GM21825 (cell line): ENCODE results near the gene LAD1.

Source experiments
- ATAC-seq: cut with Tn5 transposase; IDR thresholded peaks from one replicate; pipeline ENCODE4 v1.9.1; 2021; ENCODE audit warnings: mild to moderate bottlenecking, moderate library complexity; ENCODE audit not compliant: unreplicated experiment

Gene LAD1

DNA sequence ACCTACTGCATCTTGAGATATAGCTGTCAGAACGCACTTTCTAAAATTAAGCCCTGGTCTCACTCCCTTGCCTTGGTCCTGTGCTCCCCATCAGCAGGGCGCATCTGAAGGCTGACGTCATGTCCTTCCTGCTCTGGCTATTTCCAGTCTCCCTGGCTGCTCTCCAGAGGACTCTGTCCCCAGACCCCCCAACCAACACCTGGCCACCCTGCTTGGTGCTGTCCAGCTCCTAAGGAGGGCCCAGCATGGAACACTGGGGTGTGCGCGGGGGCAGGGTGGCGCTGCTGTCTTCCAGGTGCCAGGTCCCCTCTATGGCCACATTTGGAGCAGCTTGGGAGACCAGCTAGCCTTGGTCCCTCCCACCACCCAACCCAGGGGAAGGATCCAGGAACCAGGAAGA, 29.9 kb downstream of the LAD1 start:
- no peak for ATAC-seq

DNA sequence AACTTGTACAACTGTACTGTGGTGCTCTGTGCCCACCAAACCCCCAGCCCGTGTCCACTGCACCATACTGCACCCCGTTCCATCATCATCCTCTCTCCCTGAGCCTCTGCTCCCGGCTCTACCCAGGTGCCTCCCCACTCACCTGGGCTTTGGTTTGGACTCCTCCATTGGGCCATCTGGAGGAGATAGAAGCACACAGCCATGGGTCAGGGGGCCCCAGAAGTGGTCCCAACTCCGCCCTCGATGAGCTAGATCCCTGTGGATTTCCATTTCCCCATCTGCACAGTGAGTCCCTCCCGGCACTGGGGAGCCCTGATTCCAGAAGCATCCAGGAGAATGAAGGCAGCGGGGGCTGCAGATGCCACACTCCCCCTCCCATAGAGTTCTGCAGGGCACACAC, 32.4 kb downstream of the LAD1 start:
- ATAC-seq: no peak

DNA sequence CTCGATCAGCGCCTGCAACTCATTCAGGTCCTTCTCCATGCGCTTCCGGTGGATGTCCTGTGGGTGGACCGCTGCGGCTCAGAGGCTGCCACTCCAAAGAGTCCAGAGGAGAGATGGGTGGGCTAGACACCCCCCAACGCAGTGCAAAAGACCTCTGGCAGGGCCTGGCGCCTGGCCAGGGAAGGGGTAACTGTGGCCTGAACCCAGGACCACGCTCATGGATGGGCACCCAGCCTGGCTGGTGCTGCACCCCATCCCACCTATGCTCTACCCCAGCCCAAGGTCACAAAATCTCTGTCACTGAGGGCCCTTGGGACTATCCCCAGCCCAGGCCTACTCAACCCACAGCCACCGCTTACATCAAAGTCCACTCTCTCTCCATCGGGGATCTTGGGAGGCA, 33.9 kb downstream of the LAD1 start:
- no peak for ATAC-seq

DNA sequence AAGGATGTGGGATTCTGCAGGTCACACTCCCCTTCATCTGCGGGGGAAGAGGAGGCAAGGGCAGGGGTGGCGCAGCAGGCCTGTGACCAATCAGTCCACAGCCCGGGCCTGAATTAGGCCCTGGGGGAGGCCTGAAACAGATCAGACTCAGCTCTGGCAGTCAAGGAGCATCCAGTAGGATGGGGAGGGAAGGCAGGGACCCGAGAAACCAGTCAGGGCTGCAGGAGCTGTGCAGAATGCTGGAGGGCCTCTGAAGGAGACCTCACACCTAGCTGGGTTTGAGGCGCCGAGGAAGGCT, 34.4 kb downstream of the LAD1 start:
- ATAC-seq: no peak

DNA sequence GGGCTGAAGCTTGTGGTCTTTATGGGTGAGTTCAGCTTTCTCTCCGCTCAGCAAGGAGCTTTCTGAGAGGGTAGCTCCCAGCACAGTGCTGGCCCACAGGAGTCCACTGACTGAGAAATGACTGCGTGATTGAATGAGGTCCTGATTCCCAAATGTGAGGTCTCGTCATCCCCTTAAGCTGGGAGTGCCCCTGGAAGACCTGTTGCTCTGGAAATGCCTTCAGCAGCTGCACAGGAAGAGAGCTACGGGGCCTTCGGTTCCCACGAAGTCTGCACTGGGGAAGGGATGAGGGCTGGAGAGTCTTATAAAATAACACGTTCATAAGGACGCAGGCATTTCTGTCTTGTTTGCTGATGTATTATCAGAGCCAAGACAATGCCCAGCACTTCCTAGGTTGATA, 35.7 kb downstream of the LAD1 start:
- ATAC-seq: no peak

DNA sequence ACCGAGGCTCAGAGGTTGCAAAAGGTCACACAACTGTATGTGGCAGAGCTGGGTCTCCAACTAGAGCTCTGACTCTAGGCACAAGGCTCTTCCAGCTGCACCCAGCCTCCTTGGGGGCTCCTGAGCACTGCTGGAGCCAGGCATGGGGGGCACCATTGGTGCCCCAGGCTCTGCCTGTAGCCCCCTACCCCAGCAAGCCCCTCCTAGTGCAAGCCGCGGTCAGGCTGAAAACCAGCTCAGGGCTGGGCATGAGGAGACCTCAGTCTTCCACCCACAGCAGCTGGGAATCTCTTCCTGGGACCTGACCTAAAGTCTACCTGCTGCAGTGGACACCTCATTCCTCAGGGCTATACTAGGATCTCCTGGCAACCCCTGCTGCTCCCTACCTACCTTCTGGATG, 36.2 kb downstream of the LAD1 start:
- no peak for ATAC-seq

DNA sequence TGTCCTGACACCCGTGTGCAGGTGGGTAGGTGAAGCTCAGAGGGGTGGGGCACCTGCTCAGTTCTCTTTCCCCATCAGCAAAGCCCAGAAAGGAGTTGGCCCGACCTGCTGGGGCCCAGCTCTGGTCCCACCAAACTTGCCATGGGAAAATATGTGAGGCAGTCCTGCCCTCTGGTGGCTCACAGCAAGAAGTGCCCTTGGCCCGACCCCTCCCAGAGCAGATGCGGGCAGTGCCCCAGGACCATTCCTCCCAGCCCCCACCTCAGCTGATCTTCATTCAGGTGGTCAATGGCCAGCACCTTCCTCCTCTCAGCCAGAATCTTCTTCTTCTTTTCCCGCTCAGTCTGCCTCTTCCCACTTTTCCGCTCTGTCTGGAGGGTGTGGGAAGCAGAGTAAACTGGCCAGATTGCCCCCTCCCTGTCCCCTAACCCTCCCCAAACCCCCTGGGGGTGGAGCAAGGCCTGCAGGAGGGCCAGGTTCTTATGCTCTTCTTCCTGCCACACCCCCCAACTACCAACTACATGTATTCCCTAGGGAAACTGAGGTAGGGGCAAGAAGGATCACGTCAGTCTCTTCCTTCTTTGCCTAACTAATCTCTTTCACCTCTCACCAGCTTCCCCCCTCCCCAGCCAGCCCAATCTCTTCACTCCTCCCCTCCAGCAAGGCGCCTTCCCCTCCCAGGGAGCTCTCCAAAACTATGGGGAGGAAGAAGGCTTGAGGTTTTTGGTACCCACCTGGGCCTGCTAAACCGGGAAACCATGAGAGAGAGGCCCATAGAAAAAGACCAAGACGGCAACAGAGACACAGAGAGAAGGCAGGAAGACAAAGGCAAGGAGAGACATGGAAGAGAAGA, 37.2 kb downstream of the LAD1 start:
- ATAC-seq: no peak

DNA sequence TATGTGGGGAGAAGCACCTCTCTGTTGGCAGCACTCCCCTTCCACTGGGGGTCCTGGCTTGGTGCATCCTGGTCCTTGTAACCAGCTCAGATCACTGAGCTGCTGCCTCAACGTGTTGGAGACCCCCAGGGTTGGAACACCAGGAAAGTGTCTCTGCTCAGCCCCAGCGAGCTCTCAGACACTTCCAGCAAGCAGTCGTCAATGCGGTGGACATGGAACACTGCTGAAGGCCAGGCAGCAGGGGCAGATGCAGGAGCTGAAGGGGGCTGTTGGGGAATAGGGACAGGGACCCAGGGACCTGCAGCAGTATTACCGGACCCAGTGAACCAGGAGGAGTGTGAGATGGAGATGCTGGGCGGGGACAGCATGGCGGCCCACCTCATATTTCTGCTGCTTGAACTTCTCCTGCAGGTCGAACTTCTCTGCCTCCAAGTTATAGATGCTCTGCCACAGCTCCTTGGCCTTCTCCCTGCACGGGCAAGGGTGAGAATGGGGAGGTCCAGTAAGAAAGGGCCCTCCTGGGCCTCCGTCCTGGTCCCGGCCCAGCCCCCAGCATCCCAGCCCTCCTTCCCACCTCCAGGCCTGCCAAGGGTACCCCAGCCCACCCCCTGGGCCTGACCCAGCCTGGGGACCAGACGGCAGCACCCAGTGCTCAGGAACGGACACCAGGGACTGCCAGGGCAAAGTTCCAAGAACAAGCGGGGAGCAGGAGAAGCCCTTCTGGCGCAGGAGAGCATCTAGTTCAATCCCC, 38.0 kb downstream of the LAD1 start:
- no peak for ATAC-seq

DNA sequence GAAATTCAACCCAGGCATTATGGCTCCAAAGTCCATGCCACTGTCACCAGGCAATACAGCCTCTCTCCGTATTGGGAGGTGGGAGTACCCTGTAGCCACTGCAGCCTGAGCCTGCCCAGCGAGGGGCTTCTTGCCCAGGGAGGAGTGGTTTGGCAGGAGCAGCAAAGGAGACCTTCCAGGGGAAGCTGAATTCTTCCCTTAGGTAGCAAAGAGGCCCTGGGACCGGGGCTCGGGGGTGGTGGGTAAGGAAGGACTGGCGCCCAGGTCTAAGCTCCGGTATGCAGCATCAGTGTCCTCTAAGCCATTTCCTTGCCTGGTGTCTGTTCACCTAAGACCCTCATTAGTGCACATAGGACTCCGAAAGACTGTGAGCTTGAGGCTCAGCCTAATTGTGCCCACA, 38.6 kb downstream of the LAD1 start:
- ATAC-seq: no peak

DNA sequence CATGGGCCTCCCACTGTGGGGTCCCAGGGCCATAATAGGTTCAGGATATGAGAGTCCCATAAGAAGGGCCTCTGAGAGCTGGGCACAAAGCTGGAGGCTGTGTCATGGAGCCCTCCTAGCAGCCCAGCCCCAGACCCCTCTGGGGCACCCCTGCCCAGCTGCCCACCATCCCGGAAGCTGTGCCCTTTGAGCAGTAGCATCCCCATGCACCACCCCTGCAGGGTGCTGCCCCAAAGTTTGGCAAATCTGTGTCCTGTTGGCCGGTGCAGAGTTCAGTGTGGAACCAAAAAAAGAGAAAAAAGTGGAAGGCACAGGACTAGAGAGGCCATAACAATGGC, 39.3 kb downstream of the LAD1 start:
- ATAC-seq: no peak

DNA sequence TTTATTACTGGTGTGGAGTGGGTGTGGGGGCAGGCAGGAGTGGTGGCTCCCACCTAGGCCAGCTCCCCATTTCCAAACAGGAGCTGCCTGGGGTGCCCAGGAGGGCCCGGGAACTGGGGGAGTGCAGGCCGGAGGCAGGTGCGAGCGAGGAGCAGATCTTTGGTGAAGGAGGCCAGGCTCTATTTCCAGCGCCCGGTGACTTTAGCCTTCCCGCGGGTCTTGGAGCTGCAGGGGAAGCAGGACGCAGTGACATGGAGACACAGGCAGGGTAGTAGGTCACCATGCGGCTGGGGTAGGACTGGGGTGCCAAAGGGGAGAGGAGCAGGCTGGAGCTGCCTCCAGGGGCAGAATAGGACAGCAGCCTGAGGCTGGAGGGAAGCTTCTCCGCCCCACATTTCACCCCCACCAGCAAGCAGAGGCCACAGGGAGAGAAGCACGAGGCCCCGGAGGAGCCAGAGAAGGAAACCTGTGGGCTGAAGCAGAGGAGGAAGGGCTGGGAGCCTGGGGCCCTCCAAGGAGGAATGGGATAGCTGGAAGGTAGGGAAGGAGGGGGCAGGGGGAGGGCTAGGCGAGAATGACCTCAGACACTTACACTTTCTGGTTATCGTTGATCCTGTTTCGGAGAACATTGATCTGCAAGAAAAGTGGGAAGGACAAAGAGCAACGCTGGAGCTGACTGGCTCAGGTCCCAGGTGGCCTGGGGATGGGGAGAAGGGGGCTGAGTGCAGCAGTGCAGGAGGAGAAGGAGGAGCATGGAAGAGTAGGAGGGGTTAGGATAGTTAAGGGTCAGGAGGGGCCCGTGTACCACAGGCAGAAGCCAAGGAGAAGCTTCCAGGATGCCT, 39.9 kb downstream of the LAD1 start:
- no peak for ATAC-seq

DNA sequence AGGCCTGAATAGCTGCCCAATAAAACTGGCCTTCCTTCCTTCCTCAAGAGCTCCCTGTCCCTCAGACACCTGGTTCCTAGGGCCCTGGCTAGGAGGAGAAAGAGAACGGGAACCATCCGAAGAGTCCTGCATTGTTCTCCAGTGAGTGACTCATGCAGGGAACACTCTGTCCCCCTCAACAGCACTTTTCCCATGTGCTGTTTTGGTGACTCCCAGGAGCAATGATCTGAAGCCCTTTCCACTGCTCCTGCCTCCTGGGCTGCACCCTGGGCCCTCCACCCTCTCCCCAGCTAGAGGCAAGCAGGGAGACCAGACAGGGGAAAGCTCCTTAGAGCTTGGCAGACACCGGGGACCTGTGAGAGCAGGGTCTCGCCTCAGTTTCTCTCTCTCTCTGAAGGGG, 40.5 kb downstream of the LAD1 start:
- no peak for ATAC-seq

DNA sequence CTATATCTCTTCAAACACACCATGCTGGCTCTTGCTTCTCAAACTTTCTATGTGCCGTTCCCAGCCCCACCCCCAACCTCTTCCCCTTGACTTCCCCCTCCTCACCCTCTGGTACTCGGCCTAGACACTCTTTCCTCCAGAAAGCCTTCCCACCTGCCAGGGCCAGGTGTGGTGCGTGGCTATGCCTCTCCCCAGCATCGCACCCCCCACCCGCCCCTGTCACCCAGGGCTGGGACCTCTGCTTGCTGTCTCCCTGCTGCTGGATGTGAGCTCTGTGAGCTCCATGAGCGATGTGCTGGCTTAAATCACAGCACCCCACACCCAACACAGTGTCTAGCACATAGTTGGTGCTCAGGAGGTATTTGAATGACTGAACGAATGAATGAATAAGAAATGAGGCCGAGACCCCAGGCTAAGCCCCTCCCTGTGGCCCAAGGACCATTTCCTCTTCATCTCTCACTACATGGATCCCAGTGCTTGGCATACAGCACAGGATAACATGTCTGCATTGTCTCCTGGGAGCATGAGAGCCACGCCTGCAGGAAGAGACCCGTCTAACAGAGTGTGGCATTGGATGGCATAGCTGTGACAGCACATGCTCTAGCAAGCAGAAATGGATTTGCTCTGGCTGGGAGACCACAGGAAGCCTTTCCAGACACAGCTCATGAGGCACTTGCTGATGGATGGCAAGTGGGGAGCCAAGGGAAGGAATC, 41.3 kb downstream of the LAD1 start:
- no peak for ATAC-seq

DNA sequence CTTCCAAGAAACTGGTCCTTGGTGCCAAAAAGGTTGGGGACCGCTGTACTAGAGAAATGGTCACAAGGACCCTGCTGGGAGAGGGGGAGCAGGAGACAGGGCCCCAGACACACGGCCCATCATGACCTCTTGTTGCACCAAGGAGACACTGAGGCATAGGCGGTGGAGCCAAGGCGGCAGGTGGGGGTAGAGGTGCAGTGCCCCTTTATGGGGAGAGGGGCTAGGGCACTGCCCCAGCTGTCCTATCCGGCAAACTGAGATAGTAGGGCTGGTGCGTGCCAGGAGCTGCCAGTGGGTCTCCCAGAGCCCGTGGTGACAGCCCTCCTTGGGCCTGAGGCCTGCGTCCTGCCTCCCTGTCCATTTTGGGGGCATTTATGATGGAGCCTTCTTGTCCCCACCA, 41.9 kb downstream of the LAD1 start:
- no peak for ATAC-seq

DNA sequence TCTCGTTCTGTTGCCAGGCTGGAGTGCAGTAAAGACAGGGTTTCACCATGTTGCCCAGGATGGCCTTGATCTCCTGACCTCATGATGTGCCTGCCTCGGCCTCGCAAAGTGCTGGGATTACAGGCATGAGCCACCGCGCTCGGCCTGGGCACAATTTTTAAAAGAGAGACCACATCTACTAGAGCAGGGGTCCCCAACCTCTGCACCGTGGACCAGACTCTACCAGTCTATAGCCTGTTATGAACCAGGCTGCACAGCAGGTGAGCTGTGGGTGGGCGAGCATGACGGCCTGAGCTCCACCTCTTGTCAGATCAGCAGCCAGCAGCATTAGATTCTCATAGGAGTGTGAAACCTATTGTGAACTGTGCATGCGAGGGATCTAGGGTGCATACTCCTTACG, 42.4 kb downstream of the LAD1 start:
- ATAC-seq: no peak

DNA sequence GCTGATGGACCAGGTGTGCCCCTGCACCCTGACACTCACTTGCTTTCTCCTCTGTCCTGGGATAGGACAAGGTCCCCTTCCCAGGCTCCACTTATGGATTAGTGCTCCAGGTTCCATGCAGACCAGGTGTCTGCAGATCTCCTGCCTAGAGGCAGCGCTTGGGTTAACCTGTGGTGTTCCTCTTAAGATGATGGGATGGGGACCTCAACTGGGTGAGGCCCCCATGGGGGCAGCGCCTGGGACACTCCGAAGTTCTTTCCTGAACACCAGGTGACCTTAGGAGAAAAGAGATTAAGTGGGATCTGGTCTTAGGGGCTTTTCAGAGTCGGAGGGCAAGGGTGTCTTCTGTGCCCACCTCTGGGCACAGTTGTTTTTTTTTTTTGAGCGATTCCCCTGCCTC, 42.9 kb downstream of the LAD1 start:
- no peak for ATAC-seq

DNA sequence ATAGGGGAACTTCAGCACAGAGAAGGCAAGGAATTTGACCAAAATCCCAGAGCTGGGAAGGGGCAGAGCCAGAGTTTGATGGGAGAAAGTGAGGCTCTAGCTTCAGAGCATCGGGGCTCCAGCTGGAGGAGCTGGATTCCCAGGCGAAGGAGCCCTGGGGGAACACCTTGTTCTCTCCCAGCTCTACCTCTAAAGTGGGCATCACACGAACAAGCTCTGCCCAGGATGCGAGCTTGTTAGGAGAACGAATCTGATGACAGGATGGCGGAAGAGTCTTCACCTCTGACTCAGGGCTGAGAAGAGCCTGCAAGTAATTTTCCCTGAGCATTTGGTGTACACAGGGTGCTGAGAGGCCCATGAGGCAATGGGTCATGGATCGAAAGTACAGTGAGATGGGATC, 43.7 kb downstream of the LAD1 start:
- ATAC-seq: no peak

DNA sequence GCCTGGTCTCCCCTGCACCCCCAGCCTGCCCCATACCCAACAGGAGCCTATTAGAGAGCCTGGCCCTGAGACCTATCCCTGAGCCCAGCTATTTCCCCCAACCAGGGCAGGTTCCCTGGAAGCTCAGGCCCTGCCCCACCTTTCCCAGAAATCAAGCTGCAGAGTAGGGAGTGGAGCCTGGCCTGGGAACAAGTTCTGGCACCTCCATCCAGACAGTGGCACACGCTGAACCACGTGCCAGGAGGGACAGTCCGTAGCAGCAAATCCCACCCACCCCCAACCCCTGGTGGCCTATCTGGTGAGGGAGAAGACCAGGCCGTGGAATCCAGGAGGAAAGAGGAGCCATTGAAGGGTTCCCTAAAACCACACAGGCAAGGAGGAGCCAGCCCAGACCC, 44.2 kb downstream of the LAD1 start:
- ATAC-seq: no peak

DNA sequence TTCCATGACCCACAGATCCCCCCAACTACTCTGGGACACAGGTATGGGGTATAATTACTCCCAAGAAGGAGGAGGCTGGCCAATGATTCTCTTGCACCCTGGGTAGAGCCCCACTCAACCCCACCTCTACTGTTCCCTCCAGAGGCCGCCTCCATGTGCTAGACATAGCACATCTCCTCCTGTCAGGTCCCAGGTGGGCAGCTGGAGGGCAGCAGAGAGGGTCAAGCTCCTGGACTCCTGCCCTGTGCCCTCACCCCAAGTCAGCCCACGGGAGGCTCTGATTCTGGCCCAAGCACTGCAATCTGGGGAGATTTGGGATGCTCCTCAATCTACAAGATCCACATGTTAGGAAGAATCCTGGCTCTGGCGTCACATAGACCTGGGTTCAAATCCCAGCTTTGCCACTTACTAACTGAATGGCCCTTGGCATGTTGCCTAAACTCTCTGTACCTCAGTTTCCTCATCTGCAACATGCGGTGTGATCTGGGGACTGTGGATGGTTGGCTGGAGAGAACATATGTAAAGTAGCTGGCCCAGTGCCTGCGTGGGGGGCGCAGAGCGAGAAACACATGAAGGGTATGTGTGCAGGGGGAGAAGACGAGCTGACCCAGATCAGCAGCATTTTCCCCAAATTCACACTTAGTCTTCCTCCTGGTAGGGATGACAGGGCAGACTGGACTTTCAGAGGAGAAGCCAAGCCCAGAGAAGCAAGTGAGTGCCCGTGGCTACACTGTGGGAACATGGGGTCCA, 44.8 kb downstream of the LAD1 start:
- ATAC-seq: no peak

DNA sequence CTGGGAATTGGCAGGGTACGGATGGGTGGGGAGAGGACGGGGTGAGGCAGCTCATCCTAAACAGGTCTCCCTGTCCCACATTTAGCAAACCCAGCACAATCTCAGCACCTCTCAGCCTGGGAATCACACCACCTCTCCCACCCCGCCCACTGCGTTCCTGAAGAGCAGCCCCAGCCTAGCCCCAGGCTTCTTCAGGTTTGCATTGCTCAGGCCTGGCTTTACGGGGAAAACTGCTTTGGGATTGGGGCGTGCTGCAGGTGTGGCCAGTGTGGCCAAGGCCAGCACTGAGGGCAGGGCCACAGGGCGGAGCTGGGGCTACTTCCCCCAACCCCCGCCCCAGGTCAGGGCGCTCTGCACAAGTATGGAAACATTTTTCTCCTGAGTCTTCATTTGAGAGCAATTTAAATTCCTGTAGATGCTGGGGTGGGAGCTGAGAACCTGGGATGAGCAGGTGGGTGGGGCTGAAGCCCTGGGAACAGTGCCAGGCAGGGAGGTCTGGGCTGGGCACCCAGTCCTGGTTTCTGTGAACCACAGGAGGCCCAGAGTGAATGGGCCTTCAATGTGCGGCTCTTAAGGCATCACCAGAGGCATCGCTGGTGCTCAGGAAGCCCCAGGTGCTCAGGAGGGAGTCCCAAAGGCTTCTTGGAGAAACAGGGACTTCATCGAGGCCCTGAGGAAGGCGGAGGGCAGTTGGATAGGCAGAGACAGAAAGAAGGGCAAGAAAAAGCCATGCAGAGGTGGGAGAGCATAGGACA, 45.8 kb downstream of the LAD1 start:
- ATAC-seq: no peak
